Measurements from ENCODE around the gene PRPSAP1.

PRPSAP1 gene

DNA sequence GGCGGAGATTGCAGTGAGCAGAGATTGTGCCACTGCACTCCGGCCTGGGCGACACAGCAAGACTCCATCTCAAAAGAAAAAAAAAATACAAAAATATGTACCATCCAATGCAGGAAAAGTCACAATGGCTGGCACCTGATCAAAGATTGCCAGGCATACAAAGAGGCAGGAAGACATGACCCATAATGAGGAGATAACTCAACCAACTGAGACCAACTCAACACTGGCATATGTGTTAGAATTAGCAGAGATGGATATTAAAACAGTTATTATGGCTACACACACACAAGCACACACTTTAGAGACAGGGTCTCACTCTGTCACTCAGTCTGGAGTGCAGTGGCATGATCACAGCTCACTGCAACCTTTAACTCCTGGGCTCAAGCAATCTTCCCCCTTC, 56.3 kb downstream of the PRPSAP1 start:
- H3K4me3 ChIP-seq (ENCODE audit: low read length), result no peak overlapping the region
- TF ChIP-seq, protein P1, sequence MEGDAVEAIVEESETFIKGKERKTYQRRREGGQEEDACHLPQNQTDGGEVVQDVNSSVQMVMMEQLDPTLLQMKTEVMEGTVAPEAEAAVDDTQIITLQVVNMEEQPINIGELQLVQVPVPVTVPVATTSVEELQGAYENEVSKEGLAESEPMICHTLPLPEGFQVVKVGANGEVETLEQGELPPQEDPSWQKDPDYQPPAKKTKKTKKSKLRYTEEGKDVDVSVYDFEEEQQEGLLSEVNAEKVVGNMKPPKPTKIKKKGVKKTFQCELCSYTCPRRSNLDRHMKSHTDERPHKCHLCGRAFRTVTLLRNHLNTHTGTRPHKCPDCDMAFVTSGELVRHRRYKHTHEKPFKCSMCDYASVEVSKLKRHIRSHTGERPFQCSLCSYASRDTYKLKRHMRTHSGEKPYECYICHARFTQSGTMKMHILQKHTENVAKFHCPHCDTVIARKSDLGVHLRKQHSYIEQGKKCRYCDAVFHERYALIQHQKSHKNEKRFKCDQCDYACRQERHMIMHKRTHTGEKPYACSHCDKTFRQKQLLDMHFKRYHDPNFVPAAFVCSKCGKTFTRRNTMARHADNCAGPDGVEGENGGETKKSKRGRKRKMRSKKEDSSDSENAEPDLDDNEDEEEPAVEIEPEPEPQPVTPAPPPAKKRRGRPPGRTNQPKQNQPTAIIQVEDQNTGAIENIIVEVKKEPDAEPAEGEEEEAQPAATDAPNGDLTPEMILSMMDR (conservative IDR thresholded peaks at IDR 0.05; ENCODE audit: low read length), result no peak
- DNase-seq (ENCODE audit: low read depth), result no peak

DNA sequence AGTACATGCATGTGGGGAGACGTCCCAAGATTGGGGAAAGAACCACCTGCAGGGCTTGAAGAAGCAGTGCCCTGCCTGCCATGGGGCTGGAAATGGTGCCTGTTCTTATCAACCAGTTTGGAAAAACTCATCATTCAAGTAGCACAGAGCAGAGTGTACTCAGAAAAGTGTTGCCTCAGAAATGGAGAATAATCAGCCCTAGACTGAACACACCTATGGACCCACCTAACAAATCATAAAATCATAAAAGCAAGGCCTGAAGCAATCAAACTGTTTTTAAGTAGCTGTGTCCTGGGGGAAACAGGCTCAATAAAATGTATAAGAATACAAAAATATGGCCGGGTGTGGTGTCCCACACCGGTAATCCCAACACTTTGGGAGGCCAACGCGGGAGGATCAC, 56.8 kb downstream of the PRPSAP1 start:
- H3K4me3 ChIP-seq (ENCODE audit: low read length), result no peak overlapping the region
- TF ChIP-seq, protein P1 (conservative IDR thresholded peaks at IDR 0.05; ENCODE audit: low read length), result no peak
- DNase-seq (ENCODE audit: low read depth), result no peak

DNA sequence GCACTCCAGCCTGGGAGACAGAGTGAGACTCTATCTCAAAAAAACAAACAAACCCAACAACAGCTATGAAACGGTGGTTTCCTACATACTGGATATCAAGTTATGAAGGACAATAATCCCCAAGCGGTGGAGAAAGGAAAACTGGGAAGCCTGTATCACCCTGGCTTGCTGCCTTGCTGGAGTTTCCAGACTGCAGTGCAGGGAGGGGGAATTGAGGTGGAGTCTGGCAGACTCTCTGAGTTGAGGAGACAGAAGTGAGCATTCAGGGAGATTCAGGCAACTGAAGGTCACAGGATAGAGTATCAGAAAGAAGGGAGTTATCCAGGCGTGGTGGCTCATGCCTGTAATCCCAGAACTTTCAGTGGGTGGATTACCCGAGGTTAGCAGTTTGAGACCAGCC, 57.5 kb downstream of the PRPSAP1 start:
- DNase-seq (ENCODE audit: low read depth), result no peak
- H3K4me3 ChIP-seq (ENCODE audit: low read length), result no peak overlapping the region
- TF ChIP-seq, protein P1 (conservative IDR thresholded peaks at IDR 0.05; ENCODE audit: low read length), result no peak

DNA sequence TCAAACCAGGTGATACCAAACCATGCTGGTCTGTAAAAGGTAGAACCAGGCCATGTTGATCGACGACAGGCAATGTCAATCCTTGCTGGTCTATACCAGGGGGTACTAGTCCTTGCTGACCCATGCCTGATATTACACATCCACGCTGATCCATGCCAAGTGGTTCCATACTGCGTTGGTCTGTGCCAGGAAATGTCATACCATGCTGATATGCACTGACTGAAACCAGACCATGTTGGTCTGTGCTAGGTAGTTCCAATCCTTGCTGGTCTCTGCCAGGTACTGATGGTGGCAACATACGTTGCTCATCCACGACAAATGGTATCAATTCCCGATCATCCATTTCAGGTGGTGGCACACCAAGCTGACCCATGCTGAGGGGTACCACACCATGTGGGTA, 60.6 kb downstream of the PRPSAP1 start:
- TF ChIP-seq, protein P1 (conservative IDR thresholded peaks at IDR 0.05; ENCODE audit: low read length), result no peak
- no peak for DNase-seq (ENCODE audit: low read depth)

DNA sequence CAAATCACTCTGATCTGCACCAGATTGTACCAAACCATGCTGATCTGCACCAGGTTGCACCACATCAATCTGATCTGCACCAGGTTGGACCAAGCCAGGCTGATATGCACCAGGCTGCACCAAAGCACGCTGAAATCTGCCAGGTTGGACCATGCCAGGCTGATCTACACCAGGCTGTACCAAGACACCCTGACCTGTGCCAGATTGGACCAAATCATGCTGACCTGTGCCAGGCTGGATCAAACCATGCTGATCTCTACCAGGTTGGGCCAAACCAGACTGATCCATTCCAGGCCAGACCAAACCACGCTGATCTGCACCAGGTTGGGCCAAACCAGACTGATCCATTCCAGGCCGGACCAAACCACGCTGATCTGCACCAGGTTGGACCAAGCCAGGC, 61.1 kb downstream of the PRPSAP1 start:
- TF ChIP-seq, protein P1 (conservative IDR thresholded peaks at IDR 0.05; ENCODE audit: low read length), result no peak
- DNase-seq (ENCODE audit: low read depth), result no peak

More for the DNA sequence above, 60.6 kb downstream of the PRPSAP1 start:
- H3K4me3 ChIP-seq (ENCODE audit: low read length), result no peak overlapping the region

DNA sequence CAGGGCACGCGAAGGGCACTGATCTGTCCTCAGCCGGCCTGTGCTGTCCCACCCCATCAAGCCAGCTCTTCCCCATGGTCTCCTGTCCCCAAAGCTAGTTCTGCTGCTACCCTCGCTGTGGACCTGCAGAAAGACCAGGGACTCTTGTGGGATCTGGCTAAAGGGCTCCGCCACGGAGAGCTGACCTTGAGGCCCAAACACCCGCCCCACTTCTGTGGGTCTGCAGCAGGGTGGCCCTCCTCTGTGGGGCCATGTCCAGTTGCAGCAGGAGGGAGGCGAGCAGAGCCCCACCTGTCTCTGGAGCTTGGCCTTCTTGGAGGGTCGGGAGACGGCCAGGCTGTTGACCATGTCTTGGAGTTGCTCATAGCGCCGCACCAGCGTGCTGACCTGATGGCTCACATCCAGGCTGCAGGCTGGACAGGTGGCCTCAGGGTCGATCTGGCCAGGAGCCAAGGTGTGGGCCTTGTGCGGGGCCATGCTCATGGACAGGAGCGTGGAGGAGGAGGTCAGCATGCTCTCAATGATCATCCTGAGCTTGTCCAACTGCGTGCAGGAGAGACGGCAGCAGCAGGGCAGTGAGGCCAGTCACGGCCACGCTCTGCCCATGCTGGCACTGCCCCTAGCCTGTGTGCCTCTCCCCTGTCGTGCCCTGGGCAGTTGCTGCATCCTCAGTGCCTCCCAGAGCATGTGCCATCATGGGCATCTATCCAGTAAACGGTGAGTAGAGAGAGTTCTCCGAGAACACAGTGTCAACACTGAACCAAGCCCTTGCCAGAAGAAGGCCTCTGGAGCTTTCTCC, 71.9 kb downstream of the PRPSAP1 start:
- DNase-seq (ENCODE audit: low read depth), result no peak
- TF ChIP-seq, protein P1 (conservative IDR thresholded peaks at IDR 0.05; ENCODE audit: low read length), result no peak
- no peak overlapping the region for H3K4me3 ChIP-seq (ENCODE audit: low read length)

More for the DNA sequence above, 61.1 kb downstream of the PRPSAP1 start:
- no peak overlapping the region for H3K4me3 ChIP-seq (ENCODE audit: low read length)

DNA sequence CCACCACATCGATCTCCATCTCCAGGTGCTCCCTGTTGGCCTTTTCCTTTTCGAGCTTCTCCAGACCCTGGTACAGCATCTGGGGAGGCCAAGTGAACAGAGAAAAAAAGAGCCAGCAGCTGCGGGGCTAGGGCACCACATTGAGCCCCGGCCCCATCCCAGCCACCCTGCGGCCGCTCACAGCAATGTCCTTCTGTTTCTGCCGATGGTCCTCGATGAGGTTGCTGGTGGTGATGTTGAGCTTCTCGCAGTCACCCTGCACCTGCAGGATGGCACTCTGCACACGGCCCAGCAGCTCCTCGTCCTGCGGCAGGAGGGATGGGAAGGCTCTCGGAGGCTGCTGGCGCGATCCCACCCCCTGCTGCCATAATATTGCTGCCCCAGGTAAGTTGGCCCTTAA, 73.1 kb downstream of the PRPSAP1 start:
- DNase-seq (ENCODE audit: low read depth), result no peak
- TF ChIP-seq, protein P1 (conservative IDR thresholded peaks at IDR 0.05; ENCODE audit: low read length), result no peak
- no peak overlapping the region for H3K4me3 ChIP-seq (ENCODE audit: low read length)
